Naive thymus-derived CD4-positive, alpha-beta T cell (primary cell): ENCODE results near the gene BAX. TPM values are rescaled to one million over a fixed set of nuclear protein-coding genes. Genes with fewer than 3 reads are reported as not detected.

ENCODE experiments used
- ATAC-seq: fragments of 150-1000 bp; cut with Tn5 transposase; 2 replicates; pipeline ENCODE4 v1.10.0; 2021; ENCODE audit warnings: mild to moderate bottlenecking, moderate library complexity
- CTCF ChIA-PET: fragments of 350-600 bp; sonication (Branson Sonifier 250); formaldehyde crosslinking; loops from one replicate; lab custom pipeline; 2021; ENCODE audit warnings: antibody characterized with exemption; lab: Charles Lee
- POLR2A ChIA-PET: fragments of 350-600 bp; sonication (Branson Sonifier 250); formaldehyde crosslinking; loops from one replicate; lab custom pipeline; 2021; ENCODE audit warnings: antibody characterized with exemption, inconsistent platforms; lab: Charles Lee
- DNase-seq, 9 donors: peaks; one replicate each; pipeline versions ENCODE4 v3.0.0 to v3.0.0-alpha.2; 2020 to 2022; ENCODE audit warnings: mixed read lengths in 1 of 9
- H3K27ac ChIP-seq: one replicate; pipeline ENCODE4 v1.7.0; 2013; ENCODE audit warnings: mild to moderate bottlenecking, low read depth, low read length, moderate library complexity
- H3K27me3 ChIP-seq, 2 donors: one replicate each; pipeline ENCODE4 v1.7.0; 2013; ENCODE audit warnings: low read length in 2 of 2, mild to moderate bottlenecking in 2 of 2, moderate library complexity in 2 of 2; ENCODE audit not compliant: control insufficient read depth in 2 of 2, insufficient read depth in 2 of 2
- H3K36me3 ChIP-seq, 3 experiments: 1 replicate in 2 of 3; 2 replicates in 1 of 3; pipeline ENCODE4 v1.7.0; 2013; ENCODE audit warnings: low read length in 3 of 3, mild to moderate bottlenecking in 3 of 3, moderate library complexity in 1 of 3; ENCODE audit not compliant: insufficient read depth in 3 of 3, control insufficient read depth in 2 of 3
- H3K4me1 ChIP-seq, 2 donors: one replicate each; pipeline ENCODE4 v1.7.0; 2013; ENCODE audit warnings: low read length in 2 of 2, mild to moderate bottlenecking in 2 of 2, moderate library complexity in 1 of 2; ENCODE audit not compliant: control insufficient read depth in 2 of 2, insufficient read depth in 2 of 2
- H3K4me3 ChIP-seq: 2 replicates; pipeline ENCODE4 v1.7.0; 2013; ENCODE audit warnings: mild to moderate bottlenecking, low read length
- H3K9me3 ChIP-seq, 3 experiments: 1 replicate in 2 of 3; 2 replicates in 1 of 3; pipeline ENCODE4 v1.7.0; 2013; ENCODE audit warnings: low read length in 3 of 3; ENCODE audit not compliant: control insufficient read depth in 2 of 3
- H3K27ac Mint-ChIP-seq, 9 donors: one replicate each; pipeline ENCODE4 v1.8.0; 2020 to 2022; ENCODE audit warnings: mixed read lengths in 9 of 9, mild to moderate bottlenecking in 8 of 9, moderate library complexity in 5 of 9, inconsistent platforms in 2 of 9
- H3K27me3 Mint-ChIP-seq, 5 donors: one replicate each; pipeline ENCODE4 v1.8.0; 2021 to 2022; ENCODE audit warnings: mixed read lengths in 5 of 5, mild to moderate bottlenecking in 1 of 5
- H3K36me3 Mint-ChIP-seq, 5 donors: one replicate each; pipeline ENCODE4 v1.8.0; 2020 to 2022; ENCODE audit warnings: mixed read lengths in 5 of 5, mild to moderate bottlenecking in 3 of 5, inconsistent platforms in 1 of 5
- H3K4me1 Mint-ChIP-seq, 7 donors: one replicate each; pipeline ENCODE4 v1.8.0; 2020 to 2022; ENCODE audit warnings: mixed read lengths in 7 of 7, mild to moderate bottlenecking in 3 of 7, inconsistent platforms in 1 of 7
- H3K4me3 Mint-ChIP-seq, 10 donors: one replicate each; pipeline ENCODE4 v1.8.0; 2020 to 2022; ENCODE audit warnings: mild to moderate bottlenecking in 10 of 10, mixed read lengths in 10 of 10, moderate library complexity in 6 of 10, inconsistent platforms in 2 of 10
- H3K9me3 Mint-ChIP-seq, 11 donors: one replicate each; pipeline ENCODE4 v1.8.0; 2020 to 2022; ENCODE audit warnings: mixed read lengths in 11 of 11, mild to moderate bottlenecking in 4 of 11, inconsistent platforms in 1 of 11, moderate library complexity in 1 of 11
- intact Hi-C, 2 donors: fragments of 100-400 bp; cut with micrococcal nuclease; formaldehyde crosslinking; loops; one replicate each; pipeline ENCODE4 v1.15.1; 2023
- microRNA-seq: library from miRNA; unstranded; fragments of <30 nt; microRNA quantifications from one replicate; pipeline ENCODE4 v1.2.0, GENCODE V29; 2022; ENCODE audit warnings: borderline microRNAs expressed
- polyA plus RNA-seq, 2 donors: library from polyadenylated mRNA; unstranded; fragments of 300-500 nt; fragmentation: Illumina TruSeq; gene quantifications; one replicate each; pipeline ENCODE4 v1.2.3, GENCODE V29; 2021
- total RNA-seq, 6 experiments: library from RNA in 5 of 6; stranded (reverse) in 5 of 6; gene quantifications; 1 replicate in 5 of 6; 2 replicates in 1 of 6; pipeline ENCODE4 v1.2.3 and lab custom pipeline; 2021 to 2026

BAX gene
- total and polyA plus RNA-seq, 7 experiments from 2014 or later = 49.1 to 355 (median 85.4) TPM

GRCh38 chr19:49004964-49005614 is 50.4 kb downstream of the BAX start:
- intact Hi-C loops = no loop called here
- Histone ChIP-seq H3K27me3 (no peaks in the 10 kb centered on the region), H3K36me3 (peaks cover 0 to 65% (median 3%) of the 10 kb centered on the region in 3 experiments), H3K4me1 (no peaks in the 10 kb centered on the region), H3K27ac (no peak overlapping the region), H3K9me3 (no peaks in the 10 kb centered on the region), H3K4me3 (no peak overlapping the region)
- ChIA-PET POLR2A (no interaction called here), CTCF (no interaction called here)
- no peak for DNase-seq
- Mint-ChIP-seq H3K36me3 (peaks cover 0 to 16% (median 0%) of the 10 kb centered on the region in 5 donors), H3K27ac (peak overlapping the region in 1 of 9 donors; percentile 33), H3K9me3 (no peaks in the 10 kb centered on the region), H3K4me3 (no peak overlapping the region), H3K4me1 (peaks cover 0 to 1% (median 0%) of the 10 kb centered on the region in 7 donors), H3K27me3 (no peaks in the 10 kb centered on the region)
- no peak for ATAC-seq

- peaks cover 0 to 1% (median 0%) of the 10 kb centered on the region in 7 donors for H3K4me1 Mint-ChIP-seq
- DNase-seq (no peak), ATAC-seq (no peak)
- Histone ChIP-seq H3K27me3 (no peaks in the 10 kb centered on the region), H3K27ac (no peak overlapping the region), H3K9me3 (no peaks in the 10 kb centered on the region), H3K36me3 (peaks cover 0 to 82% (median 3%) of the 10 kb centered on the region in 3 experiments), H3K4me1 (no peaks in the 10 kb centered on the region), H3K4me3 (no peak overlapping the region)
- H3K4me3 Mint-ChIP-seq = no peak overlapping the region
- H3K36me3 Mint-ChIP-seq = peaks cover 0 to 21% (median 4%) of the 10 kb centered on the region in 5 donors
- intact Hi-C loops = no loop called here
- no peak overlapping the region for H3K27ac Mint-ChIP-seq
- ChIA-PET CTCF (no interaction called here), POLR2A (interaction anchor here (1.1 kb wide), 1 partner anchor 15 kb away, joined by 4 read pairs; no protein-coding TSS in a partner anchor)
- H3K9me3 Mint-ChIP-seq = no peaks in the 10 kb centered on the region
- no peaks in the 10 kb centered on the region for H3K27me3 Mint-ChIP-seq
Measured at GRCh38 chr19:49006905-49007304, 52.2 kb downstream of the BAX start.

GRCh38 chr19:49009828-49010227 is 55.2 kb downstream of the BAX start:
- ATAC-seq (no peak), DNase-seq (no peak)
- intact Hi-C loops = no loop called here
- Histone ChIP-seq H3K27ac (no peak overlapping the region), H3K4me3 (no peak overlapping the region), H3K36me3 (peaks cover 0 to 62% (median 3%) of the 10 kb centered on the region in 3 experiments), H3K27me3 (no peaks in the 10 kb centered on the region), H3K4me1 (no peaks in the 10 kb centered on the region), H3K9me3 (no peaks in the 10 kb centered on the region)
- no peaks in the 10 kb centered on the region for H3K9me3 Mint-ChIP-seq
- H3K36me3 Mint-ChIP-seq = peaks cover 0 to 16% (median 4%) of the 10 kb centered on the region in 5 donors
- CTCF ChIA-PET = interaction anchor here (0.7 kb wide), 1 partner anchor 8 kb away, joined by 9 read pairs; no protein-coding TSS in a partner anchor
- POLR2A ChIA-PET = interaction anchor here (0.8 kb wide), 1 partner anchor 16 kb away, joined by 5 read pairs; the partner anchor contains the start of gene RUVBL2
- H3K27ac Mint-ChIP-seq = no peak overlapping the region
- no peaks in the 10 kb centered on the region for H3K27me3 Mint-ChIP-seq
- no peaks in the 10 kb centered on the region for H3K4me1 Mint-ChIP-seq
- no peak overlapping the region for H3K4me3 Mint-ChIP-seq

- ChIA-PET POLR2A (no interaction called here), CTCF (interaction anchor here (0.6 kb wide), 1 partner anchor 9 kb away, joined by 3 read pairs; no protein-coding TSS in a partner anchor)
- Mint-ChIP-seq H3K4me1 (no peaks in the 10 kb centered on the region), H3K4me3 (no peak overlapping the region), H3K9me3 (no peaks in the 10 kb centered on the region), H3K36me3 (peaks cover 0 to 16% (median 4%) of the 10 kb centered on the region in 5 donors), H3K27ac (peak overlapping the region in 1 of 9 donors; percentile 51), H3K27me3 (no peaks in the 10 kb centered on the region)
- peaks cover 0 to 62% (median 3%) of the 10 kb centered on the region in 3 experiments for H3K36me3 ChIP-seq
- intact Hi-C loops = no loop called here
- DNase-seq (no peak), ATAC-seq (no peak)
- no peak overlapping the region for H3K27ac ChIP-seq
- H3K9me3 ChIP-seq = no peaks in the 10 kb centered on the region
- H3K4me3 ChIP-seq = no peak overlapping the region
- no peaks in the 10 kb centered on the region for H3K27me3 ChIP-seq
- H3K4me1 ChIP-seq = no peaks in the 10 kb centered on the region
Measured at GRCh38 chr19:49010453-49010852, 55.8 kb downstream of the BAX start.

- Histone ChIP-seq H3K36me3 (peaks cover 0 to 59% (median 3%) of the 10 kb centered on the region in 3 experiments), H3K4me1 (no peaks in the 10 kb centered on the region), H3K4me3 (no peak overlapping the region), H3K9me3 (no peaks in the 10 kb centered on the region), H3K27me3 (no peaks in the 10 kb centered on the region), H3K27ac (no peak overlapping the region)
- ChIA-PET CTCF (interaction anchor here (0.6 kb wide), 1 partner anchor 9 kb away, joined by 3 read pairs; no protein-coding TSS in a partner anchor), POLR2A (no interaction called here)
- no peak for ATAC-seq
- H3K27ac Mint-ChIP-seq = no peak overlapping the region
- H3K4me1 Mint-ChIP-seq = no peaks in the 10 kb centered on the region
- DNase-seq = no peak
- H3K9me3 Mint-ChIP-seq = no peaks in the 10 kb centered on the region
- no peaks in the 10 kb centered on the region for H3K27me3 Mint-ChIP-seq
- peaks cover 0 to 16% (median 4%) of the 10 kb centered on the region in 5 donors for H3K36me3 Mint-ChIP-seq
- intact Hi-C loops = no loop called here
- H3K4me3 Mint-ChIP-seq = no peak overlapping the region
Measured at GRCh38 chr19:49011194-49011593, 56.5 kb downstream of the BAX start.

Small RNA genes lying within 50 kb of the gene (microRNA-seq; reads per million reads assigned to microRNA genes)
- not detected for gene MIR6798

Other genes with a start within 250 kb of the BAX start
- 1 to 10 TPM in 3 of 5 experiments, under 1 TPM in 2; 0.80 to 2.1 (median 1.3) TPM for gene MAMSTR, start 235.2 kb upstream of the BAX start, total RNA-seq
- under 1 TPM; 0.25 to 0.87 TPM for gene MAMSTR, start 235.2 kb upstream of the BAX start, polyA plus RNA-seq
- under 1 TPM in 2 of 5 experiments, not detected in 3; 0.12 to 0.21 TPM for gene RASIP1, start 214.3 kb upstream of the BAX start, total RNA-seq
- gene RASIP1, start 214.3 kb upstream of the BAX start, polyA plus RNA-seq = under 1 TPM; 0.12 to 0.65 TPM
- not detected for gene IZUMO1, start 208.0 kb upstream of the BAX start, total RNA-seq
- gene IZUMO1, start 208.0 kb upstream of the BAX start, polyA plus RNA-seq = not detected
- gene FUT1, start 202.2 kb upstream of the BAX start, total RNA-seq = under 1 TPM in 1 of 5 experiments, not detected in 4; 0.17 TPM
- not detected for gene FUT1, start 202.2 kb upstream of the BAX start, polyA plus RNA-seq
- gene FGF21, start 199.4 kb upstream of the BAX start, total RNA-seq = not detected
- gene FGF21, start 199.4 kb upstream of the BAX start, polyA plus RNA-seq = not detected
- 10 to 100 TPM; 16.7 to 53.1 (median 22.5) TPM for gene BCAT2, start 143.8 kb upstream of the BAX start, total RNA-seq
- gene BCAT2, start 143.8 kb upstream of the BAX start, polyA plus RNA-seq = 10 to 100 TPM; 25.5 to 30.9 TPM
- 1 to 10 TPM in 2 of 5 experiments, under 1 TPM in 2, not detected in 1; 0.38 to 2.9 (median 1.2) TPM for gene HSD17B14, start 118.4 kb upstream of the BAX start, total RNA-seq
- gene HSD17B14, start 118.4 kb upstream of the BAX start, polyA plus RNA-seq = 1 to 10 TPM in 1 of 2 donors, under 1 TPM in 1; 0.66 to 1.7 TPM
- gene PLEKHA4, start 86.3 kb upstream of the BAX start, total RNA-seq = 1 to 10 TPM; 2.1 to 7.4 (median 4.0) TPM
- gene PLEKHA4, start 86.3 kb upstream of the BAX start, polyA plus RNA-seq = 1 to 10 TPM; 2.6 to 5.6 TPM
- gene PPP1R15A, start 82.5 kb upstream of the BAX start, total RNA-seq = 1,000 to 10,000 TPM in 1 of 5 experiments, 100 to 1,000 TPM in 1, 10 to 100 TPM in 3; 31.5 to 1,030 (median 71.9) TPM
- gene PPP1R15A, start 82.5 kb upstream of the BAX start, polyA plus RNA-seq = 10 to 100 TPM; 23.0 to 29.8 TPM
- not detected for gene TULP2, start 56.1 kb upstream of the BAX start, total RNA-seq
- gene TULP2, start 56.1 kb upstream of the BAX start, polyA plus RNA-seq = not detected
- gene NUCB1, start 54.6 kb upstream of the BAX start, total RNA-seq = 100 to 1,000 TPM; 128 to 252 (median 142) TPM
- 100 to 1,000 TPM in 1 of 2 donors, 10 to 100 TPM in 1; 70.5 to 150 TPM for gene NUCB1, start 54.6 kb upstream of the BAX start, polyA plus RNA-seq
- 1 to 10 TPM; 1.1 to 1.7 (median 1.3) TPM for gene DHDH, start 21.2 kb upstream of the BAX start, total RNA-seq
- gene DHDH, start 21.2 kb upstream of the BAX start, polyA plus RNA-seq = 1 to 10 TPM; 1.0 to 2.7 TPM
- 1,000 to 10,000 TPM in 4 of 5 experiments, 100 to 1,000 TPM in 1; 888 to 1,929 (median 1,286) TPM for gene FTL, start 10.4 kb downstream of the BAX start, total RNA-seq
- 1,000 to 10,000 TPM; 3,820 to 4,967 TPM for gene FTL, start 10.4 kb downstream of the BAX start, polyA plus RNA-seq
- 10 to 100 TPM; 27.3 to 82.3 (median 50.7) TPM for gene GYS1, start 38.4 kb downstream of the BAX start, total RNA-seq
- 10 to 100 TPM; 22.6 to 40.3 TPM for gene GYS1, start 38.4 kb downstream of the BAX start, polyA plus RNA-seq
- 10 to 100 TPM; 23.4 to 94.0 (median 24.1) TPM for gene RUVBL2, start 39.0 kb downstream of the BAX start, total RNA-seq
- gene RUVBL2, start 39.0 kb downstream of the BAX start, polyA plus RNA-seq = 10 to 100 TPM; 58.7 to 72.9 TPM
- not detected for gene LHB, start 62.2 kb downstream of the BAX start, total RNA-seq
- gene LHB, start 62.2 kb downstream of the BAX start, polyA plus RNA-seq = not detected
- gene CGB3, start 69.5 kb downstream of the BAX start, total RNA-seq = not detected
- gene CGB3, start 69.5 kb downstream of the BAX start, polyA plus RNA-seq = not detected
- gene CGB2, start 77.0 kb downstream of the BAX start, total RNA-seq = not detected
- not detected for gene CGB2, start 77.0 kb downstream of the BAX start, polyA plus RNA-seq
- gene CGB1, start 82.0 kb downstream of the BAX start, total RNA-seq = not detected
- not detected for gene CGB1, start 82.0 kb downstream of the BAX start, polyA plus RNA-seq
- gene CGB5, start 89.0 kb downstream of the BAX start, total RNA-seq = not detected
- gene CGB5, start 89.0 kb downstream of the BAX start, polyA plus RNA-seq = not detected
- not detected for gene CGB8, start 94.2 kb downstream of the BAX start, total RNA-seq
- gene CGB8, start 94.2 kb downstream of the BAX start, polyA plus RNA-seq = not detected
- gene CGB7, start 102.9 kb downstream of the BAX start, total RNA-seq = not detected
- not detected for gene CGB7, start 102.9 kb downstream of the BAX start, polyA plus RNA-seq
- not detected for gene NTF4, start 109.9 kb downstream of the BAX start, total RNA-seq
- gene NTF4, start 109.9 kb downstream of the BAX start, polyA plus RNA-seq = not detected
- gene KCNA7, start 117.8 kb downstream of the BAX start, total RNA-seq = not detected
- not detected for gene KCNA7, start 117.8 kb downstream of the BAX start, polyA plus RNA-seq
- gene SNRNP70, start 130.6 kb downstream of the BAX start, total RNA-seq = 100 to 1,000 TPM; 243 to 837 (median 449) TPM
- 10 to 100 TPM; 48.0 to 63.1 TPM for gene SNRNP70, start 130.6 kb downstream of the BAX start, polyA plus RNA-seq
- 10 to 100 TPM in 4 of 5 experiments, 1 to 10 TPM in 1; 3.7 to 21.7 (median 10.8) TPM for gene LIN7B, start 159.5 kb downstream of the BAX start, total RNA-seq
- 1 to 10 TPM; 4.0 to 5.7 TPM for gene LIN7B, start 159.5 kb downstream of the BAX start, polyA plus RNA-seq
- gene C19orf73, start 164.3 kb downstream of the BAX start, total RNA-seq = 1 to 10 TPM; 1.3 to 2.8 (median 2.2) TPM
- 1 to 10 TPM; 4.3 to 4.8 TPM for gene C19orf73, start 164.3 kb downstream of the BAX start, polyA plus RNA-seq
- gene PPFIA3, start 164.7 kb downstream of the BAX start, total RNA-seq = 1 to 10 TPM; 2.2 to 4.9 (median 3.3) TPM
- under 1 TPM; 0.15 to 0.54 TPM for gene PPFIA3, start 164.7 kb downstream of the BAX start, polyA plus RNA-seq
- not detected for gene HRC, start 200.5 kb downstream of the BAX start, total RNA-seq
- gene HRC, start 200.5 kb downstream of the BAX start, polyA plus RNA-seq = not detected
- 1 to 10 TPM in 1 of 5 experiments, under 1 TPM in 3, not detected in 1; 0.72 to 3.2 (median 0.85) TPM for gene TRPM4, start 202.9 kb downstream of the BAX start, total RNA-seq
- gene TRPM4, start 202.9 kb downstream of the BAX start, polyA plus RNA-seq = under 1 TPM in 1 of 2 donors, not detected in 1; 0.13 TPM